ENCODE results near the gene TNS1. TPM values are rescaled to one million over a fixed set of nuclear protein-coding genes. Genes with fewer than 3 reads are reported as not detected.
A peak's percentile ranks its signal among the peaks of the same experiment; 100 is the strongest.

Gene TNS1
- total and polyA plus RNA-seq, 10 of the 15 experiments (the other 5 are each of a cell fraction or from before 2014, with no cell fraction given): 0.05 to 0.44 TPM; not detected in 8

DNA sequence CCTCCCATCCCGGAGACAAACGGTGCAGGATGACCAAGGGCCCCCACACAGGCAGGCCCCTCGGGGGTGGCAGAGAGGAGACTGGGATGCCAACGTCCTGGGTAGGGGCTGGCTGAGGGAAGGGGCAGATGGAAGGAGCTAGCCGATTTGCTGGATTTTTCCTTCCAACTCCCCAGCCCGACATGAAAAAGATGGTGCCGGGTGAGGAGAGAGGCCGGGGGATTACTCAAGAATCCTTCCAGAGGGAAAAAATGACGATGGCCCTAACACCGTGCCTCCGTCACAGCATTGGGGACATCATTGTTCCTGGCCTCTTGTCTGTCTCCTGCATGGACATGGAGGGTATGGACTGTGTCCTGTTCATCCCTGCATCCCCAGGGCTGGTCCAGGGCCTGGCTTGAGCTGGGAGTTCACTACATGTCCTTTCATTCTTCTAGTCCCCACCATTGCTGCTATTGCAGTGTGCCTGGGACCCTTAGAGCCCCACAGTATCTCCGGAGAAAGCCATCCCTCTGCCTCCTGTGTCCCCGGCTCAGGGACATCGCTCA, 217.7 kb downstream of the TNS1 start:
- POLR2A ChIA-PET: no interaction called here

More for the DNA sequence above, 217.7 kb downstream of the TNS1 start:
- intact Hi-C loops (cut with micrococcal nuclease; ENCODE audit: unreplicated experiment) (loop anchor here (1.0 kb wide), 3 partner anchors 101 to 283 kb away; no protein-coding TSS in a partner anchor), in situ Hi-C loops (cut with MboI) (no loop called here)
- WGBS (ENCODE audit: insufficient coverage, insufficient replicate concordance, low lambda C conversion rate, missing lambda C conversion rate): 35% methylated on average over 14 of the region's 14 CpGs
- Histone ChIP-seq H3K4me3 (no peak overlapping the region), H3K36me3 (ENCODE audit: control insufficient read depth in 2 of 2, insufficient read depth in 2 of 2, low read length in 1 of 2) (no peaks in the 10 kb centered on the region), H4K20me1 (ENCODE audit: control insufficient read depth, insufficient read depth) (no peaks in the 10 kb centered on the region), H3K27me3 (replicated peaks in 1 of 2; ENCODE audit: control insufficient read depth in 2 of 2, insufficient read depth in 2 of 2, low read length in 1 of 2) (no peaks in the 10 kb centered on the region), H3K27ac (ENCODE audit: control insufficient read depth, insufficient read depth) (no peak overlapping the region), H3K4me2 (ENCODE audit: control insufficient read depth, insufficient read depth) (no peak overlapping the region), H3K79me2 (ENCODE audit: control insufficient read depth, insufficient read depth, low read length) (no peaks in the 10 kb centered on the region), H2AFZ (ENCODE audit: control insufficient read depth, low read depth, low read length) (peak overlapping the region; percentile 45), H3K4me1 (ENCODE audit: control insufficient read depth, insufficient read depth, low read length) (peaks cover 3% of the 10 kb centered on the region; the same call in 1 of the 2 replicates), H3K9me3 (replicated peaks; ENCODE audit: control insufficient read depth, insufficient read depth, low read length) (no peaks in the 10 kb centered on the region; the same call in 2 of the 3 replicates), H3K9ac (ENCODE audit: control insufficient read depth, insufficient read depth, low read length) (no peak overlapping the region)
- SMC1A ChIA-PET (ENCODE audit: uncharacterized antibody, unreplicated experiment): interaction anchor here (0.6 to 2.7 kb wide), 5 partner anchors 11 to 445 kb away, joined by 3 to 14 read pairs (median 6); partner anchors contain the start of gene RUFY4
- TF ChIP-seq EGR1 (IDR thresholded peaks at IDR 0.05; ENCODE audit: borderline replicate concordance in 1 of 2, low read depth in 2 of 2, low read length in 2 of 2) (no peak), TBL1XR1 (IDR thresholded peaks at IDR 0.05; ENCODE audit: low read depth, low read length) (no peak)
- TF ChIP-seq, protein P1, sequence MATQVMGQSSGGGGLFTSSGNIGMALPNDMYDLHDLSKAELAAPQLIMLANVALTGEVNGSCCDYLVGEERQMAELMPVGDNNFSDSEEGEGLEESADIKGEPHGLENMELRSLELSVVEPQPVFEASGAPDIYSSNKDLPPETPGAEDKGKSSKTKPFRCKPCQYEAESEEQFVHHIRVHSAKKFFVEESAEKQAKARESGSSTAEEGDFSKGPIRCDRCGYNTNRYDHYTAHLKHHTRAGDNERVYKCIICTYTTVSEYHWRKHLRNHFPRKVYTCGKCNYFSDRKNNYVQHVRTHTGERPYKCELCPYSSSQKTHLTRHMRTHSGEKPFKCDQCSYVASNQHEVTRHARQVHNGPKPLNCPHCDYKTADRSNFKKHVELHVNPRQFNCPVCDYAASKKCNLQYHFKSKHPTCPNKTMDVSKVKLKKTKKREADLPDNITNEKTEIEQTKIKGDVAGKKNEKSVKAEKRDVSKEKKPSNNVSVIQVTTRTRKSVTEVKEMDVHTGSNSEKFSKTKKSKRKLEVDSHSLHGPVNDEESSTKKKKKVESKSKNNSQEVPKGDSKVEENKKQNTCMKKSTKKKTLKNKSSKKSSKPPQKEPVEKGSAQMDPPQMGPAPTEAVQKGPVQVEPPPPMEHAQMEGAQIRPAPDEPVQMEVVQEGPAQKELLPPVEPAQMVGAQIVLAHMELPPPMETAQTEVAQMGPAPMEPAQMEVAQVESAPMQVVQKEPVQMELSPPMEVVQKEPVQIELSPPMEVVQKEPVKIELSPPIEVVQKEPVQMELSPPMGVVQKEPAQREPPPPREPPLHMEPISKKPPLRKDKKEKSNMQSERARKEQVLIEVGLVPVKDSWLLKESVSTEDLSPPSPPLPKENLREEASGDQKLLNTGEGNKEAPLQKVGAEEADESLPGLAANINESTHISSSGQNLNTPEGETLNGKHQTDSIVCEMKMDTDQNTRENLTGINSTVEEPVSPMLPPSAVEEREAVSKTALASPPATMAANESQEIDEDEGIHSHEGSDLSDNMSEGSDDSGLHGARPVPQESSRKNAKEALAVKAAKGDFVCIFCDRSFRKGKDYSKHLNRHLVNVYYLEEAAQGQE (IDR thresholded peaks at IDR 0.05; ENCODE audit: low read depth, low read length): no peak
- TF ChIP-seq, protein P2, sequence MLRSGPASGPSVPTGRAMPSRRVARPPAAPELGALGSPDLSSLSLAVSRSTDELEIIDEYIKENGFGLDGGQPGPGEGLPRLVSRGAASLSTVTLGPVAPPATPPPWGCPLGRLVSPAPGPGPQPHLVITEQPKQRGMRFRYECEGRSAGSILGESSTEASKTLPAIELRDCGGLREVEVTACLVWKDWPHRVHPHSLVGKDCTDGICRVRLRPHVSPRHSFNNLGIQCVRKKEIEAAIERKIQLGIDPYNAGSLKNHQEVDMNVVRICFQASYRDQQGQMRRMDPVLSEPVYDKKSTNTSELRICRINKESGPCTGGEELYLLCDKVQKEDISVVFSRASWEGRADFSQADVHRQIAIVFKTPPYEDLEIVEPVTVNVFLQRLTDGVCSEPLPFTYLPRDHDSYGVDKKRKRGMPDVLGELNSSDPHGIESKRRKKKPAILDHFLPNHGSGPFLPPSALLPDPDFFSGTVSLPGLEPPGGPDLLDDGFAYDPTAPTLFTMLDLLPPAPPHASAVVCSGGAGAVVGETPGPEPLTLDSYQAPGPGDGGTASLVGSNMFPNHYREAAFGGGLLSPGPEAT (IDR thresholded peaks at IDR 0.05; ENCODE audit: low read depth): no peak
- FAIRE-seq (no peak), DNase-seq (ENCODE audit: low read depth, low spot score) (no peak), ATAC-seq (peak; percentile 33)
- RAD21 ChIA-PET (ENCODE audit: unreplicated experiment): interaction anchor here (1.0 to 2.7 kb wide), 9 partner anchors 99 to 284 kb away, joined by 3 to 15 read pairs (median 5); partner anchors contain the start of gene RUFY4
- CTCF ChIA-PET: interaction anchor here (0.8 to 9.0 kb wide), 24 partner anchors 9 to 289 kb away, joined by 3 to 85 read pairs (median 6); partner anchors contain the start of gene RUFY4
- no TSS peak for BruUV-seq (replicated peaks)
